Cardiac muscle cell (in vitro differentiated cells and primary cell): Measurements from ENCODE around the gene ADAMTS1. TPM values are rescaled to one million over a fixed set of nuclear protein-coding genes. Genes with fewer than 3 reads are reported as not detected.
A peak's percentile ranks its signal among the peaks of the same experiment; 100 is the strongest.

Experiments used
- DNase-seq, 2 donors: peaks; one replicate each; pipeline versions ENCODE4 v3.0.0 to v3.0.0-alpha.2; 2010 to 2017; ENCODE audit warnings: low read depth in 1 of 2, low spot score in 1 of 2
- H3K27ac ChIP-seq: fragments of 200-600 bp; sonication (generic); 2 replicates; pipeline ENCODE4 v1.5.1; 2016
- H3K27me3 ChIP-seq: fragments of 200-600 bp; sonication (generic); 2 replicates; pipeline ENCODE4 v1.6.0; 2016; ENCODE audit warnings: control low read depth
- H3K36me3 ChIP-seq: fragments of 200-600 bp; sonication (generic); 2 replicates; pipeline ENCODE4 v1.5.1; 2016; ENCODE audit warnings: control low read depth
- H3K4me1 ChIP-seq: fragments of 200-600 bp; sonication (generic); 2 replicates; pipeline ENCODE4 v1.8.1; 2017; ENCODE audit warnings: low read depth, mild to moderate bottlenecking, mixed run types
- H3K4me3 ChIP-seq: fragments of 200-600 bp; sonication (generic); 2 replicates; pipeline ENCODE4 v1.5.1; 2016; ENCODE audit warnings: mild to moderate bottlenecking
- H3K9me3 ChIP-seq: fragments of 200-600 bp; sonication (generic); 2 replicates; pipeline ENCODE4 v1.5.1; 2017; ENCODE audit warnings: low read depth, mild to moderate bottlenecking, control low read depth
- CTCF ChIP-seq: IDR thresholded peaks from 2 replicates; pipeline ENCODE4 v1.5.1; 2012; ENCODE audit warnings: low read depth, mild to moderate bottlenecking, low read length
- polyA plus RNA-seq: library from polyadenylated mRNA; unstranded; fragments of >200 nt; fragmentation: Nextera tagmentation; extraction: Ambion mirVana; gene quantifications from 2 replicates; pipeline ENCODE4 v1.2.1, GENCODE V29; 2016
- total RNA-seq: library from RNA; depleted of rRNA; stranded (reverse); fragments of >200 nt; gene quantifications from 2 replicates; pipeline ENCODE4 v1.2.3, GENCODE V29; 2016

The ADAMTS1 gene
- total and polyA plus RNA-seq, 2 experiments from 2014 or later, result 154 to 185 TPM

GRCh38 chr21:26795412-26795805 is 49.8 kb downstream of the ADAMTS1 start:
- TF ChIP-seq CTCF, result no peak
- Histone ChIP-seq H3K4me1 (no peaks in the 10 kb centered on the region), H3K27ac (no peak overlapping the region), H3K27me3 (no peaks in the 10 kb centered on the region), H3K4me3 (no peak overlapping the region), H3K9me3 (no peaks in the 10 kb centered on the region), H3K36me3 (no peaks in the 10 kb centered on the region)
- DNase-seq, result peak in 1 of 2 donors; percentile 29

GRCh38 chr21:26794597-26795411 is 50.4 kb downstream of the ADAMTS1 start:
- no peak overlapping the region for H3K4me3 ChIP-seq
- H3K27me3 ChIP-seq, result no peaks in the 10 kb centered on the region
- H3K9me3 ChIP-seq, result no peaks in the 10 kb centered on the region
- DNase-seq, result peak in 1 of 2 donors; percentile 51
- no peaks in the 10 kb centered on the region for H3K4me1 ChIP-seq
- no peaks in the 10 kb centered on the region for H3K36me3 ChIP-seq
- no peak overlapping the region for H3K27ac ChIP-seq
- TF ChIP-seq CTCF, result no peak

GRCh38 chr21:26790296-26790695 is 54.9 kb downstream of the ADAMTS1 start:
- no peak overlapping the region for H3K27ac ChIP-seq
- DNase-seq, result no peak
- no peaks in the 10 kb centered on the region for H3K27me3 ChIP-seq
- no peaks in the 10 kb centered on the region for H3K36me3 ChIP-seq
- TF ChIP-seq CTCF, result no peak
- no peaks in the 10 kb centered on the region for H3K4me1 ChIP-seq
- H3K4me3 ChIP-seq, result no peak overlapping the region
- no peaks in the 10 kb centered on the region for H3K9me3 ChIP-seq

GRCh38 chr21:26788790-26789189 is 56.4 kb downstream of the ADAMTS1 start:
- no peaks in the 10 kb centered on the region for H3K4me1 ChIP-seq
- no peak overlapping the region for H3K27ac ChIP-seq
- no peaks in the 10 kb centered on the region for H3K9me3 ChIP-seq
- H3K27me3 ChIP-seq, result no peaks in the 10 kb centered on the region
- H3K36me3 ChIP-seq, result no peaks in the 10 kb centered on the region
- H3K4me3 ChIP-seq, result no peak overlapping the region
- TF ChIP-seq CTCF, result no peak
- DNase-seq, result peak in 1 of 2 donors; percentile 62

Other genes starting within 250 kb of the ADAMTS1 start
- 0.07 and 0.21 TPM in 2 replicates for gene ADAMTS5, start 121.7 kb upstream of the ADAMTS1 start, total RNA-seq
- gene ADAMTS5, start 121.7 kb upstream of the ADAMTS1 start, polyA plus RNA-seq, result 0.07 TPM in 1 of 2 replicates, not detected in the other